Fibroblast of lung (primary cell): ENCODE data around the gene ENTR1. TPM values are rescaled to one million over a fixed set of nuclear protein-coding genes. Genes with fewer than 3 reads are reported as not detected.

ENCODE experiments used
- DNase-seq, 2 donors: peaks; one replicate each; pipeline versions ENCODE4 v3.0.0 to v3.0.0-alpha.2; 2010; ENCODE audit warnings: low read depth in 2 of 2
- H2AFZ ChIP-seq: 2 replicates; pipeline ENCODE4 v1.5.1; 2012; ENCODE audit warnings: low read length, control low read depth, inconsistent platforms
- H3K27ac ChIP-seq: 2 replicates; pipeline ENCODE4 v1.5.1; 2011; ENCODE audit warnings: low read length, control low read depth; ENCODE audit not compliant: insufficient read depth
- H3K27me3 ChIP-seq: 2 replicates; pipeline ENCODE4 v1.5.1; 2011; ENCODE audit warnings: mild to moderate bottlenecking, low read length; ENCODE audit not compliant: control insufficient read depth, insufficient read depth
- H3K36me3 ChIP-seq: 2 replicates; pipeline ENCODE4 v1.5.1; 2011; ENCODE audit warnings: low read length; ENCODE audit not compliant: control insufficient read depth, insufficient read depth
- H3K4me1 ChIP-seq: 2 replicates; pipeline ENCODE4 v1.5.1; 2011; ENCODE audit warnings: low read length; ENCODE audit not compliant: control insufficient read depth, insufficient read depth; ENCODE audit errors: extremely low read depth
- H3K4me2 ChIP-seq: 2 replicates; pipeline ENCODE4 v1.5.1; 2011; ENCODE audit warnings: low read length, control low read depth; ENCODE audit not compliant: insufficient read depth; ENCODE audit errors: extremely low read depth
- H3K4me3 ChIP-seq, 4 experiments: fragments of 200-600 bp in 1 of 4; sonication (generic) in 1 of 4; replicated peaks in 1 of 4; 2 replicates each; pipeline ENCODE4 v1.5.1; 2011 to 2016; ENCODE audit warnings: low read length in 4 of 4, low read depth in 3 of 4, mild to moderate bottlenecking in 3 of 4, control low read depth in 2 of 4, inconsistent platforms in 1 of 4, mixed read lengths in 1 of 4; ENCODE audit not compliant: insufficient read depth in 1 of 4; ENCODE audit errors: control extremely low read depth in 1 of 4
- H3K79me2 ChIP-seq: 2 replicates; pipeline ENCODE4 v1.5.1; 2012; ENCODE audit warnings: mild to moderate bottlenecking, low read length, inconsistent platforms; ENCODE audit not compliant: control insufficient read depth, insufficient read depth
- H3K9ac ChIP-seq: 2 replicates; pipeline ENCODE4 v1.5.1; 2011; ENCODE audit warnings: mild to moderate bottlenecking, low read length, control low read depth; ENCODE audit not compliant: insufficient read depth
- H3K9me3 ChIP-seq: 2 replicates; pipeline ENCODE4 v1.5.1; 2012; ENCODE audit warnings: low read depth, low read length; ENCODE audit not compliant: control insufficient read depth, insufficient read depth
- H4K20me1 ChIP-seq: 2 replicates; pipeline ENCODE4 v1.5.1; 2011; ENCODE audit warnings: low read length; ENCODE audit not compliant: control insufficient read depth, insufficient read depth; ENCODE audit errors: extremely low read depth
- CTCF ChIP-seq, 2 donors: IDR thresholded peaks in 1 of 2; conservative IDR thresholded peaks in 1 of 2; 1 replicate in 1 of 2; 2 replicates in 1 of 2; pipeline ENCODE4 v1.5.1; 2011 to 2012; ENCODE audit warnings: low read length in 2 of 2, control low read depth in 1 of 2, inconsistent platforms in 1 of 2, low read depth in 1 of 2, mild to moderate bottlenecking in 1 of 2
- EZH2 ChIP-seq: IDR thresholded peaks from 2 replicates; pipeline ENCODE4 v1.5.1; 2012; ENCODE audit warnings: low read length, control low read depth, mild to moderate bottlenecking; ENCODE audit errors: missing control alignments
- polyA plus RNA-seq, 2 donors: library from polyadenylated mRNA; depleted of rRNA in 1 of 2; stranded (reverse) in 1 of 2; unstranded in 1 of 2; fragments of >200 nt; gene quantifications; 2 replicates each; pipeline ENCODE4 v1.2.1, GENCODE V29; 2011 to 2012; ENCODE audit warnings: missing spikeins in 1 of 2
- total RNA-seq: library from RNA; depleted of rRNA; stranded (reverse); fragments of >200 nt; gene quantifications from 2 replicates; pipeline ENCODE4 v1.2.1, GENCODE V29; 2014

Gene ENTR1
- total and polyA plus RNA-seq, 2 donors (not counting 1 experiment from before 2014, with no cell fraction given) = 24.5 to 31.9 TPM

DNA sequence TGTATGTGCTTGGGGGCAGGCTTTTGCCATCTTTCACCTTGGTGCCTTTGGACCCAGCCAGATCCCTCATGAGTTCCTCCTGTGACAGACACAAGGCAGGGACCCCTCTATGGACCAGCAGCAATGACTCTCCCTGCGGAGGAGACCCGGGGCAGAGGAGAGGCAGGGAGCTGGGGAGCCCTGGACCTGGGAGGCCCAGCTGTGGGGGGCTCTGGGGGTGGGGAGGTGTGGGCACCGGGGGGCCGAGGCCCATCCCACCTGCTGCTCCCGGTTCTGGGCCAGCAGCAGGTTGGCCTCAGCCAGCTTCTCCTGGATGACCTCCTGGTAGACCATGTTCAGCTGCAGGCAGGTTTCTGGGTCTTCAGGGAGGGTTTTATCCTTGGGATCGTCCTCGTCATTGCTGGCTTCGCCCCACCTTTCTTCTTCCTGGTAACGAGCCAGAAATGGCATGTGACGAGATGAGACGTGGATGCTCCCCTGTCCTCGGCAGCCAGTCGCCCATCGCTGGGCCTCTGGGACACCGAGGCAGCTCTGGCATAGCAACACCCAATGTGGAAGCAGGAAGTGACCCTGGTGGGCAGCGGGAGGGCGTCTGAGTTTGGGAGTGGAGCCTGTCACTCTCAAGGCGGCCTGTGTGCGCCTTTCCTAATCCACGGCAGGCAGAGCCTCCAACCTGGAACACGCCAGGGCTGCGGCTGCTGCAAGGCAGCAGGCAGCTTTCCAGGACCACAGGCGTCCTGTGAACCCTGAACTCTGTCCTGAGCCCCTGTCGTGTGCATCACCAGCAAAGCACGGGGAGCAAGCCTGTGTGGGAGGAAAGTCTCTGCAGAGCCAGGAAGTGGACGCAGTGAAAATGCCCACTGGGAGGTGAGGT lies 14.8 kb downstream of the ENTR1 start:
- H3K4me2 ChIP-seq = no peak overlapping the region
- no peak overlapping the region for H2AFZ ChIP-seq
- peaks cover 10% of the 10 kb centered on the region for H3K4me1 ChIP-seq
- H4K20me1 ChIP-seq = no peaks in the 10 kb centered on the region
- H3K9me3 ChIP-seq = no peaks in the 10 kb centered on the region
- H3K9ac ChIP-seq = no peak overlapping the region
- no peak for DNase-seq
- no peak overlapping the region for H3K27ac ChIP-seq
- H3K79me2 ChIP-seq = peaks cover 20% of the 10 kb centered on the region
- H3K27me3 ChIP-seq = no peaks in the 10 kb centered on the region
- no peak overlapping the region for H3K4me3 ChIP-seq
- peaks cover 27% of the 10 kb centered on the region for H3K36me3 ChIP-seq
- TF ChIP-seq CTCF (conservative IDR thresholded peaks at IDR 0.05 in 1 of 2, IDR thresholded peaks at IDR 0.05 in 1 of 2; ENCODE audit: low read depth in 1 of 2, low read length in 2 of 2) (no peak), EZH2 (no peak)

DNA sequence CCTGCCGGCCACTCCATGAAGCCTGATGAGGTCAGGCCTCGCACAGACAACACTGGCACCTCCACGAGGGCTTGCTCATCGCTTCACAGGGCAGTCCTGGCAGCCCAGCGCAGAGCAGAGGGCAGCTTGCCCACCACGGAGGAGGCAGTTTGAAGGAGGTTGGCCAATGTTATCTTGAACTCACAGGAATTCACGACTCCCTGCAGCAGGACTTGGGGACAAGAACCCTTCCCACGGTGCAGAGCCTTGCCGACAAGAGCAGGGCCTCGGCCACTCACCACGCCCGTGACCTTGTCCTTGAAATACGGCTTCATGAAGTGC lies 15.4 kb downstream of the ENTR1 start:
- H3K27ac ChIP-seq = no peak overlapping the region
- H2AFZ ChIP-seq = no peak overlapping the region
- H3K36me3 ChIP-seq = peaks cover 27% of the 10 kb centered on the region
- H3K27me3 ChIP-seq = no peaks in the 10 kb centered on the region
- H3K4me1 ChIP-seq = peaks cover 6% of the 10 kb centered on the region
- H3K4me2 ChIP-seq = no peak overlapping the region
- no peak for TF ChIP-seq CTCF (conservative IDR thresholded peaks at IDR 0.05 in 1 of 2, IDR thresholded peaks at IDR 0.05 in 1 of 2; ENCODE audit: low read depth in 1 of 2, low read length in 2 of 2)
- TF ChIP-seq EZH2 = no peak
- no peak overlapping the region for H3K4me3 ChIP-seq
- no peaks in the 10 kb centered on the region for H3K9me3 ChIP-seq
- no peaks in the 10 kb centered on the region for H4K20me1 ChIP-seq
- H3K9ac ChIP-seq = no peak overlapping the region
- H3K79me2 ChIP-seq = peaks cover 20% of the 10 kb centered on the region
- DNase-seq = no peak

DNA sequence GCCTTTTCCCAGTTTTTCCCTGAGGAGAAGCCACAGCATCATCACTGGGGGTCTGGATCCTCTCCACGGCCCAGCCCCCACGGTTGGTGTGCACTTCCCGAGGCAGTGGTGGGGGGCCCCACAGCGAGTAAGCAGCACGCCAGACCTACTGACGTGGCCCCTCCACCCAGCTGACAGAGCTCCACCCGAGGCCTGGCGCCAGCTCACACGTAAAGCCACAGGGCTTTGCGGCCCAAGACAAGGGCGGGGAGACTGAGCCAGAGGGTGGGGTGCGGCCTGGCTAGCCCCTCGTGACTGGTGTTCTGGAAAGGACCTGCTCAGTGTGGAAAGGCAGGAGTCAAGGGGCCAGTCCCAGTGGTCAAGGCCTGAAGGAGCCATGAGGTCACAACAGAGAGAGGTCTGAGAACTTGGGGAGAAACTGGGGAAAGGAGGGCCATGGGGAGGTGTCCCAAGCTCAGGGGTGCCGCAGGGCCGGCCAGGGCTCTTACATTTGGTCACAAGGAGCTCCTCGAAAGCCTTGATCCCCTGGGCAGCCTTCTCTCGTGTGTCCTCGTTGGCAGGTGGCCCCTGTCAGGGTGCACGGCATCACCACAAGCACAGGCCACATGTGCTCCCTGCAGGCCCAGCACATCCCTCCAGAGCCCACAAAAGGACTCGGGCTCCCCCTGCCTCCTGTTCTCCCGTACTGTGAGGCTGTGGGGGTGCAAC lies 15.9 kb downstream of the ENTR1 start:
- Histone ChIP-seq H2AFZ (no peak overlapping the region), H3K27me3 (no peaks in the 10 kb centered on the region), H3K4me2 (no peak overlapping the region), H3K79me2 (peaks cover 15% of the 10 kb centered on the region), H3K36me3 (peaks cover 30% of the 10 kb centered on the region), H3K9ac (no peak overlapping the region), H3K4me1 (peaks cover 6% of the 10 kb centered on the region), H3K27ac (no peak overlapping the region), H3K4me3 (no peak overlapping the region), H3K9me3 (no peaks in the 10 kb centered on the region), H4K20me1 (no peaks in the 10 kb centered on the region)
- no peak for TF ChIP-seq CTCF (conservative IDR thresholded peaks at IDR 0.05 in 1 of 2, IDR thresholded peaks at IDR 0.05 in 1 of 2; ENCODE audit: low read depth in 1 of 2, low read length in 2 of 2)
- TF ChIP-seq EZH2 = no peak
- DNase-seq = no peak
